Transverse colon (tissue), 4 donors: Measurements from ENCODE around the gene SHC4.

Experiments used
- POLR2A ChIP-seq: fragments of 450-650 bp; IDR thresholded peaks from one replicate; pipeline ENCODE4 v1.6.1; 2016; ENCODE audit warnings: antibody characterized with exemption, mild to moderate bottlenecking, moderate library complexity
- POLR2AphosphoS5 ChIP-seq, 3 donors: sonication (generic); formaldehyde crosslinking; IDR thresholded peaks; one replicate each; pipeline ENCODE4 v1.6.1; 2016; ENCODE audit warnings: antibody characterized with exemption in 3 of 3
- TF ChIP-seq, protein P1 (sequence below), 5 experiments: fragments of 200-600 bp in 3 of 5; fragments of 450-650 bp in 2 of 5; sonication (generic) in 3 of 5; IDR thresholded peaks; 1 replicate in 2 of 5; 2 replicates in 3 of 5; pipeline ENCODE4 v1.5.1; 2016 to 2017; ENCODE audit warnings: antibody characterized with exemption in 5 of 5, inconsistent platforms in 3 of 5, mild to moderate bottlenecking in 2 of 5, moderate library complexity in 1 of 5

DNA sequence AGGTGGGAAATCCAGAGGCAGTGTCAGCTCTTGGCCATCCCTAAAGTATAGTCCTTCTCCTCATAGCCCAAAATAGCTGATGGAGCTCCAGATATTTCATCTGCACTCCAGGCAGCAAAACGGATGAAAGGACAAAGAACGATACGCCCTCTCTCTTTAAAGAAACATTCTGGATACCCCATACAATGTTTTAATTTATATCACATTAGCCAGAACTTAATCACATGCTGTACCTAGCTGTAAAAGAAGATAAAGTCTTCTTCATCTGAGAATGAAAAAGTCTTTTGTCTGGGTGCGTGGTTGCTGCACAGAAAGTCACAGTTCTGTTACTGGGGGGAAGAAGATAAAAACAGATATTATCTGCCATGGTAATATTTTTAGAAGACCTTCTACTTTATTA, 4.3 kb upstream of the SHC4 start:
- no peak for TF ChIP-seq POLR2AphosphoS5 (IDR thresholded peaks at IDR 0.05)
- TF ChIP-seq, protein P1, sequence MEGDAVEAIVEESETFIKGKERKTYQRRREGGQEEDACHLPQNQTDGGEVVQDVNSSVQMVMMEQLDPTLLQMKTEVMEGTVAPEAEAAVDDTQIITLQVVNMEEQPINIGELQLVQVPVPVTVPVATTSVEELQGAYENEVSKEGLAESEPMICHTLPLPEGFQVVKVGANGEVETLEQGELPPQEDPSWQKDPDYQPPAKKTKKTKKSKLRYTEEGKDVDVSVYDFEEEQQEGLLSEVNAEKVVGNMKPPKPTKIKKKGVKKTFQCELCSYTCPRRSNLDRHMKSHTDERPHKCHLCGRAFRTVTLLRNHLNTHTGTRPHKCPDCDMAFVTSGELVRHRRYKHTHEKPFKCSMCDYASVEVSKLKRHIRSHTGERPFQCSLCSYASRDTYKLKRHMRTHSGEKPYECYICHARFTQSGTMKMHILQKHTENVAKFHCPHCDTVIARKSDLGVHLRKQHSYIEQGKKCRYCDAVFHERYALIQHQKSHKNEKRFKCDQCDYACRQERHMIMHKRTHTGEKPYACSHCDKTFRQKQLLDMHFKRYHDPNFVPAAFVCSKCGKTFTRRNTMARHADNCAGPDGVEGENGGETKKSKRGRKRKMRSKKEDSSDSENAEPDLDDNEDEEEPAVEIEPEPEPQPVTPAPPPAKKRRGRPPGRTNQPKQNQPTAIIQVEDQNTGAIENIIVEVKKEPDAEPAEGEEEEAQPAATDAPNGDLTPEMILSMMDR (IDR thresholded peaks at IDR 0.05), result no peak
- TF ChIP-seq POLR2A, result no peak
